GM11168 (cell line): ENCODE data around the gene DENND1C.
"Not testable (repeated sequence)": the region's sequence is repeated elsewhere in the genome, so short reads cannot be mapped to it uniquely, and the experiment has no call there.

ENCODE experiments used
- in situ Hi-C: fragments of 300-500 bp; cut with MboI; formaldehyde crosslinking; loops from one replicate; pipeline ENCODE4 v1.12.0; 2022; ENCODE audit warnings: low sequenced_read_pairs; ENCODE audit not compliant: unreplicated experiment

DENND1C gene

DNA sequence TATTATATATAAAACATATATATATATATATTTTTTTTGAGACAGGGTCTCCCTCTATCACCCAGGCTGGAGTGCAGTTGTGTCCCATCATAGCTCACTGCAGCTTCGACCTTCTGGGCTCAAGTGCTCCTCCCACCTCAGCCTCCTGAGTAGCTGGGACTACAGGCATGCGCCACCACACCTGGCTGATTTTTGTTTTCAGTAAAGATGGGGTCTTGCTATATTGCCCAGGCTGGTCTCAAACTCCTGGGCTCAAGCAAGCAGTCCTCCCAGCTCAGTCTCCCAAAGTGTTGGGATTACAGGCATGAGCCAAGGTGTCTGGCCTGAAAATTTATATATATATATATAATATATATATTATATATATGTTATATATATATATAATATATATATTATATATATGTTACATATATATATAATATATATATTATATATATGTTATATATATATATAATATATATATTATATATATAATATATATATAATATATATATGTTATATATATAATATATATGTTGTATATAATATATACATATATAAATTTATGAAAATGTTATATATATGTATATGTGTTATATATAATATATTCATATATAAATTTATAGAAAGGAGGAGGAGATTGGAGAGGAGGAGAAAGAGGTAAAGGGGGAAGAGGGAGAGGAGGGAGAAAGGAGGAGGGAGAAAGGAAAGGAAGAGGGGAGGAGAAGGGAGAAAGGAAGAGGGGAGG is 52.7 kb downstream of the DENND1C start:
- in situ Hi-C loops, result not testable (repeated sequence)

- in situ Hi-C loops, result no loop called here
Measured at GRCh38 chr19:6427131-6427530, 54.5 kb downstream of the DENND1C start.

- in situ Hi-C loops, result no loop called here
Measured at GRCh38 chr19:6425732-6426620, 55.6 kb downstream of the DENND1C start.

GRCh38 chr19:6424939-6425731 is 56.5 kb downstream of the DENND1C start:
- in situ Hi-C loops, result no loop called here

GRCh38 chr19:6424195-6424938 is 57.2 kb downstream of the DENND1C start, which contains the start of gene KHSRP:
KHSRP (minus strand) TSS chr19:6424811; CDS start chr19:6424701, 110 bp downstream.
- in situ Hi-C loops, result no loop called here

DNA sequence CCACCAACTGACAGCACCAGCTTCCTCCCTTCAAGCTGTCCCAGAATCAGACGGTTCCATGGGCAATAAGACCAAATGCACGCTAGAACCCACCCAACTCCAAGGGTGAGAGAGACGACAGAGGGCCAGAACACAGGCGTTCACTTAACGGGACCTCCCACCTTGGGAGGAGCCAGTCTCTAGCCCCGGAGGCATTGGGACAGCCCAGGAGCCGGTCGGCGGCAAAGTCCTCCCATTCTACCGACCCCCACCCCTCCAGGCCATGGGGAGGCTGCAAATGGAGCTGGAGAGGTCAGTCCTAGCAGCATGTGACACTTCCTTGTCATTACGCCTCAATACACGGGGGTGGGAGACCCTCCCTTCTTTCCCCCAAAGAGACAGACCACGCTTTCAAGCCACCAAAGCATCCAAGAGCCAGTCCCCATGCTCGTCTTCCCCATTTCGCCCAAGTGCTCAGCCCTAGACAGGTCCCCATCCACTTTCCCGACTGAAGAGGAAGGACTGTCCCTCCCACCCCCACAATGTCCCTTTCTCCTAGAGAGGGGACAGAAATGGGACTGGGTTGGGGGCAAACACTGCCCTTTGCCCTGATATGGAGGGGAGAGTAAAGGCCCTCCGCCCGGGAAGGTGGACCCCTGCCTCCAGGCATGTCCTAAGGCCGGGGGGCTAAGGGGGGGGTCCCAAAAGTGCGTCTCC is 57.9 kb downstream of the DENND1C start:
- in situ Hi-C loops, result no loop called here

GRCh38 chr19:6421075-6422014 is 60.2 kb downstream of the DENND1C start:
- in situ Hi-C loops, result no loop called here

- in situ Hi-C loops, result no loop called here
Measured at GRCh38 chr19:6418562-6418932, 63.0 kb downstream of the DENND1C start.

DNA sequence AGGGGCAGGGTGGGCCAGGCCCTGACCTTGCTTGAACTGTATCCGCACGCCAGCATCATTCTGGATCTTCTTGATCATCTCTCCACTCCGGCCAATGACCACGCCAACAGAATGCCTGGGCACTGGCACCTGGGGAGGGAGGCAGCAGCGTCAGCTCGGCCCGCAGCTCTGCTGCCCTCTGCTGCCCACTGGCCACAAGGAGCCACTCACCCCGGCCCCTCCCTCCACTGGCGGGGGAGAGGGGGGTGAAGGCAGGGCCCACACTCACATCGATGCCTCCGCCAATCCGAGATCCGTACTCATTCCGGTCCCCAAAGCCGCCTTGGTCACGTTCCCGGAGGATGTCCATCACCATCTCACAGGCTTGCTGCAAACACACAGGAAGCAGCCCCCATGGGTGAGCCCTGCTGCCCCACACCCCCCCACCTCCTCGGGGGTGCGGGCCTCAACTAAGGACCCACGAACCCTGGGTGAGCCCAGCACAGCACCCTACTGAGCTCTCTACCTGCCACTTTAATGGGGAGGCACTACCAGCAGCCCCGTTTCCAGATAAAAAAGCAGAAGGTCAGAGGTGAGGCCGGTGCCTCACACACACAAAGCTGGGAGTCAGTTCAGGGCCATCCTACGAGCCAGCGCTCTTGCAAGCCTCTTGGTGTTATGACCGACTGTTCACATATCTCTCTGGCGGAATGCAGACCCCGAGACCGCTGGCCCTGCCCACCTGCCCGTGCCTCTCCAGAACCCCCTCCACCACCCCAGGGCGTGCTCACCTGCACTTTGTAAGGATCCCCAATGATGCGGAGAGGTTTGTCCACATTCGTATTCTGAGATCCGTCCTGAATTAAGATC is 63.6 kb downstream of the DENND1C start:
- in situ Hi-C loops, result no loop called here
